RCC 7860 (cell line): ENCODE results near the gene HSPB1.
"Not testable (repeated sequence)": the region's sequence is repeated elsewhere in the genome, so short reads cannot be mapped to it uniquely, and the experiment has no call there.

Experiments
- DNase-seq: peaks from one replicate; pipeline ENCODE4 v3.0.0-alpha.2; 2015; ENCODE audit warnings: low spot score
- FAIRE-seq: peaks from 2 replicates; lab custom pipeline; 2012; peaks lifted over from hg19 to GRCh38; lab: Jason Lieb, UNC

HSPB1 gene

GRCh38 chr7:76303202-76304147, 1.0 kb downstream of the HSPB1 start:
- peak; percentile 92 for DNase-seq
- peak; percentile 82 for FAIRE-seq

- DNase-seq (no peak), FAIRE-seq (no peak)
Measured at GRCh38 chr7:76304888-76305375, 2.5 kb downstream of the HSPB1 start.

- not testable (repeated sequence) for FAIRE-seq
Measured at GRCh38 chr7:76308874-76309273, 6.4 kb downstream of the HSPB1 start.

GRCh38 chr7:76309341-76310101, 7.0 kb downstream of the HSPB1 start:
- not testable (repeated sequence) for DNase-seq, FAIRE-seq

More at GRCh38 chr7:76308874-76309273, 6.4 kb downstream of the HSPB1 start:
- DNase-seq: not testable (repeated sequence)

- no peak for FAIRE-seq
- no peak for DNase-seq
Measured at GRCh38 chr7:76310102-76310957, 7.9 kb downstream of the HSPB1 start.

GRCh38 chr7:76311838-76312237, 9.4 kb downstream of the HSPB1 start:
- FAIRE-seq, DNase-seq: not testable (repeated sequence)

- FAIRE-seq: peak; percentile 26
- peak; percentile 93 for DNase-seq
Measured at GRCh38 chr7:76314042-76314721, 11.7 kb downstream of the HSPB1 start.

GRCh38 chr7:76314740-76315139, 12.3 kb downstream of the HSPB1 start:
- FAIRE-seq, DNase-seq: not testable (repeated sequence)

- DNase-seq (no peak), FAIRE-seq (no peak)
Measured at GRCh38 chr7:76315364-76315763, 12.9 kb downstream of the HSPB1 start.

- DNase-seq (no peak), FAIRE-seq (no peak)
Measured at GRCh38 chr7:76316984-76317781, 14.7 kb downstream of the HSPB1 start.

- peak; percentile 93 for DNase-seq
- peak; percentile 82 for FAIRE-seq
Measured at GRCh38 chr7:76317782-76318487, 15.5 kb downstream of the HSPB1 start.

GRCh38 chr7:76318488-76319353, 16.2 kb downstream of the HSPB1 start:
- FAIRE-seq: peak; percentile 16
- peak; percentile 68 for DNase-seq

- DNase-seq: no peak
- FAIRE-seq: no peak
Measured at GRCh38 chr7:76325092-76325491, 22.6 kb downstream of the HSPB1 start.

- no peak for FAIRE-seq
- no peak for DNase-seq
Measured at GRCh38 chr7:76325811-76326210, 23.3 kb downstream of the HSPB1 start.

GRCh38 chr7:76326646-76327233, 24.3 kb downstream of the HSPB1 start:
- DNase-seq (no peak), FAIRE-seq (no peak)

- no peak for FAIRE-seq
- DNase-seq: no peak
Measured at GRCh38 chr7:76327610-76328009, 25.1 kb downstream of the HSPB1 start.

- FAIRE-seq (no peak), DNase-seq (no peak)
Measured at GRCh38 chr7:76328389-76328788, 25.9 kb downstream of the HSPB1 start.
